HG02763 (cell line): ENCODE results near the gene CLUH.
"Not testable (repeated sequence)": the region's sequence is repeated elsewhere in the genome, so short reads cannot be mapped to it uniquely, and the experiment has no call there.

Experiments
- ATAC-seq: cut with Tn5 transposase; IDR thresholded peaks from one replicate; pipeline ENCODE4 v1.9.1; 2021; ENCODE audit warnings: mild to moderate bottlenecking, moderate library complexity; ENCODE audit not compliant: unreplicated experiment

CLUH gene

DNA sequence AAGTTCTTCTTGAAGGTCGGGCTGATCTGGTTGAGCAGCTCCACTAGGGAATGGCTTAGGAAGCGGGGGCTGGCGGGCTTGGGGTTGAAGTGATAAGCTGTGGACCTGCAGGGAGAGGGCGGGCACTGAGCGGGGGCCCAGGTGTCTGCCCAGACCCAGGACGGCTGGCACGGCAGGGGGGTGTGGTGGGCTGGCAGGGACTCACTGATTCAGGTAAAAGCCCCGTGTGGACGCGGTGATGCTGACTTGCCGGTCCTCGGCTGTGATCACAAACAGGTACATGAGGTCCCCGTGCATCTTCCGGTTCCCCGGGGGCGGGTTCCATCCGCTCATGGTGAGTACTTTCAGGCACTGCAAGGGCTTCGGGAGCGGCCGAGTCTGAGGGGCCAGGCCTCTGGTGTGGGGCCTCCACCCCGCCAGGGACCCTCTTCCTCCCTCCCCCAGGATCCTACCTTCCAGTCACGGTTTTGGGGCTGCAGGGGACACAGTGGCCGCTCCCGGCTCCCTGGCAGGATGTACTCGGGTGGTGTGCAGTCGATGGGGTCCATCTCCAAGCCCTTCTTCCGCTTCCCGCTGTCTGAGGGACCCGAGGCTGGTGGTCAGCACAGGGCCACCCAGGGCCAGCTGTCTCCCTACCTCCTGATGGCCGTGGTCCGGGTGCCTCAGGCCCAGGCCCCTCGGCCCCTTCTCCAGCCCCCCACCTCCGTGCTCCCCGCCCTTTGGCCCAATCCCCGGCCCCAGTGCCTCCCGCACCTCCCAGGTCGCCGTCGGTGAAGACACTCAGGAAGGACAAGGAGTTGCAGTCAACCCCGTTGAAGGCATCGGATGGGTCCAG lies 10.2 kb downstream of the CLUH start:
- ATAC-seq = no peak

DNA sequence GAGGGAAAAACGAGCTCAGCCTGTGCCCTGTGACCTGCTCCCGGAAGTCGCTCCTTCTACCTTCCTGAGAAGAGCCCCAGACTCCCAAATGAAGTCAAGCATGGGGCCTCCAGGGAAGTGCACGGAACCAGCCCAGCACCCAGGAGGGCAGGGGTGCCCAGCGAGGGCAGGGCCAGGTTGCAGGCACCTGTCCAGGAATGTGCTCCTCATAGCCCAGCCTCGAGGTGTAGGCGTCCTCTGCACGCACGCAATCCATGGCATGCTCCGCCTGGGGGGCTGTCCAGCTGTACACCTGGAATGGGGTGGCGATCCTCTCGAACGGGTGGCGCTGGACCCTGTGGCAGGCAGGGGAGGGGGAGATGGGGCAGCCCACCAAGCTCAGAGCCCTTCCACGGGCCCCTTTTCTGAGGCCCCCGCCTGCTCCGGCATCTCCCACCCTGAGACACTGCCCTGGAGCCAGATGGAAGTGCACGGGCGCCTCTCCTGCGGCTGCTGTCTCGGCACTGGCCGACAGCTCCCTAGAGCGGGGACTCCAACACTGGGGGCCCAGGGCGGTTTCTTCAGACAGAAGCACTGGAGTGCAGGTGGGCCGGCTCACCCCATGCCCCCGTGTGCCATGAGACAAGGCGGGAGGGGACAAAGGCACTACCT lies 10.9 kb downstream of the CLUH start:
- no peak for ATAC-seq

DNA sequence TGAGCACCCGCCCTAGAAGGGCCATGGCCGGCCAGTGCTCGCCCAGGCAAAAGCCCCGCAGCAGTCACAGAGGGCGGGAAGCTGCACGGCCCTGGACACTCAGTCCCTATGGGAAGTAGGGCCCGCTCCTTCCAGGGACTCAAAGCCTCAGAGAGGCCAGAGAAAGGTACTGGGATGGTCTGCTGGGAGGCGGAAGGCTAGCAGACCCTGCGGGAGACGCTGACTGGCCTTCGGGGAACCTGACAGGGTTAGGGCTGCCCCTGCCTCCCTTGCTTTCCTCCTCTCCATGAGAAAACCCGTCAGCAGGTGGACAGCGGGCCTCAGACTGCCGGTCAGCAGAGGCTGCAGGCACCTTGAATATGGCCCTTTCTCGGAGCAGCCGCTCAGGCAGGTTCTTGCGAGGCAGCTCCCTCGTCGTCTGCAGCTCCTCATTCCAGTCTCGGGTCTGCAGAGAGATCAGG lies 11.5 kb downstream of the CLUH start:
- no peak for ATAC-seq

DNA sequence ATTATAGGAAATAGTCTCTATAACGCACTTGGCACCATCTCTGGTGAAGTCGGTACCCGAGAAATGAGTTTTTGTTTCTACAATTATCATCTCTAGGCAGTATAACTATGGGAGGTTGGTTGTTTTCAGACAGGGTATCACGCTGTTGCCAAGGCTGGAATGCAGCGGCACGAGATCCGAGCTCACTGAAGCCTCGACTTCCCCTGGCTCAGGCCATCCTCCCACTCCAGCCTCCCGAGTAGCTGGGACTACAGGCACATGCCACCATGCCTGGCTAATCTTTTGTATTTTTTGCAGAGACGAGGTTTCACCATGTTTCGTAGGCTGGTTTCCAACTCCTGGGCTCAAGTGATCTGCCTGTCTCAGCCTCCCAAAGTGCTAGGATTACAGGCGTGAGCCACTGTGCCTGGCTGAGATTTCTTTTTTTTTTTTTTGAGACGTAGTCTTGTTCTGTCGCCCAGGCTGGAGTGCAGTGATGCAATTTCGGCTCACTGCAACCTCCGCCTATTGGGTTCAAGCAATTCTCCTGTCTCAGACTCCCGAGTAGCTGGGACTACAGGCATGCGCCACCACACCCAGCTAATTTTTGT lies 12.3 kb downstream of the CLUH start:
- ATAC-seq = not testable (repeated sequence)

DNA sequence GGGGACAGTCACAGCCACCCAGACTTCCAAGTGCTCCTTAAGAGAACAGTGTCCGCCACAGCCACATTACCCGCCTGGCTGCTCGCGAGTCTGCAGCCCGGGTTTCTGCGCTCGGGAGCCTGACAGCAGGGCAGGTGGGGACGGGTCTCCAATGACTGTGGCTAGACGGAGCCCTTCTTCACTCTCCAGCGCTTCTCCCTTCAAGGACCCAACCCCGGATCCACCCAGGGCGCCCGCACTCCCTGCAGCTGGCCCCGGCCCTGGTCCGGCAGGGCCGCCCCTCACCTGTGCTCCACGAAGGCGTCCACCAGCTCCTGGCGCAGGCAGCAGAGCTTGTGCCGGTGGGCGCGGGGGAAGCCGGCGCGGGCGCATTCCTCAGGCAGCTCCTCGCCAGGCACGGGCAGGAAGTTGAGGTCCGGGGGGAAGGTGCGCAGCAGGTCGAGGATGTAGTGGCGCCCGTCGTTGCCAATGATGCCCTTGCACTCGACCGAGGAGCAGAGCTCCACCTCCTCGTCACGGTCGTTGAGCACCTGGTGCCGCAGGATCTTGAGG lies 13.9 kb downstream of the CLUH start:
- ATAC-seq = no peak

DNA sequence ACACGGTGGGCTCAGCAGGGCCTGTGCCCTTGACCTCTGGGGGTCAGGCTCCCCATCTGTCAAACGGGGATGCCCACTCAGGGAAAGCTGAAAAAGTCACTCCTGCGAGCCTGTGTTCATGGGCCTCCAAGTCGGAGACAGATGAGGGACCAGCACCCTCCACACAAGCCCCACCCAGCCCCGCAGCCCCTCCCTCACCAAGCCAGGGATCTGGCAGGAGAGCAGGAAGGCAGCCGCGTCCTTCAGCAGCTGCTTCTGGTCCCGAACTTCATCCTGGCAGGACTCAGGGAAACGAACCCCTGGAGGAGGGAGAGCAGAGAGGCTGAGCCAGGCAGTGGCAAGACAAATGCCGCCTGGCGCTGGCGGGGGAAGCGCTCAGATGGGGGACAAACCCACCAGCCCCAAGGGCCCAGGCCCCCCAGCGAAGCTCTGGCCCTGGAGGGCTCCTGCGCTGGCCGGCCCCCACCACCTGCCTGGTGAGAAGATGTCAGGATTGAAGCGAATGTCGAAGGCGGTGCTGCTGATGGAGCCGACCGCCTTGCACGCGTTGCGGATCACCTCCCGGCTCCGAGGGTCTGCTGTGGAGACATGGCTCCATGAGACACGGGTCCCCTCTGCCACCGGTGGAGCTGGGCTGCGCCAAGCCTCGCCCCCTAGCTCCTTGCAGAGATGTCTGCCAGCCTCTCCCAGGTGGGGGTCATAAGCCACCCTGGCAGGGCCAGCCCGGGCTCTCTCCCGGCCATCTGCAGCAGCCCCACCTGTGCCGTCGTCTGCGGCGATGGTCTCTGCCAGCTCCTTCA lies 15.4 kb downstream of the CLUH start:
- no peak for ATAC-seq

DNA sequence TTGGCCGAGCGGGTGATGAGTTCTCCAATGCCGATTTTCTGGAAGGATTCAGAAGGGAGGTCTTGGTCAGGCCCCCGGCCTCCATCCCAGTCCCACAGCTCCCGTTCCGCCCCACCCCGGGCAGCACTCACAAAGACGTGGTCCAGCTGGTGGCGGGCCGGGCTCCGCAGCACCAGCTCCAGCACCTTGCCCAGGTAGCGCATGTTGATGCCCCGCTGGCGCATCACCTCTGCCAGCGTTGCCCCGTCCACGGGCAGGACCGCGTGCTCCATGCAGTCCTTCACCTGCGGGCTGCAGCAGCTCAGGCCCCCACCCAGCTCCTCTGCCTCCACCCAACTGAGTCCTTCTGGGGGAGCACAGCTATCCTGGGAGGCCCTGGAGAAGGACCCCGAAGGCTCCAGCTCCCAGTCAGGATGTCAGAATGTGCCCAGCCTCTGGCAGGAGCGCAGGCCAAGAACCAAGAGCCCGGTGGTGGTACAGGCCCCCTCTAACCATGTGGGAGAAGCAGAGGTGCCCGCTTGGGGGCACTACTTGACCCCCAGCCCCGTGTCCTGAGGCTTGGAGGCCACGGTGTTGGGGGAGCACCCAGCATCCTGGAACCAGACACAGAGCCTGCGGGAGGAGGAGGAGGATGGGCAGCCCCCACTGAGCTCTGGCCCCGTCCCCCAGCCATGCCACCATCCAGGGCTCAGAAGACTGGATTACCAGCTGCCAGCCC lies 16.2 kb downstream of the CLUH start:
- ATAC-seq = no peak

DNA sequence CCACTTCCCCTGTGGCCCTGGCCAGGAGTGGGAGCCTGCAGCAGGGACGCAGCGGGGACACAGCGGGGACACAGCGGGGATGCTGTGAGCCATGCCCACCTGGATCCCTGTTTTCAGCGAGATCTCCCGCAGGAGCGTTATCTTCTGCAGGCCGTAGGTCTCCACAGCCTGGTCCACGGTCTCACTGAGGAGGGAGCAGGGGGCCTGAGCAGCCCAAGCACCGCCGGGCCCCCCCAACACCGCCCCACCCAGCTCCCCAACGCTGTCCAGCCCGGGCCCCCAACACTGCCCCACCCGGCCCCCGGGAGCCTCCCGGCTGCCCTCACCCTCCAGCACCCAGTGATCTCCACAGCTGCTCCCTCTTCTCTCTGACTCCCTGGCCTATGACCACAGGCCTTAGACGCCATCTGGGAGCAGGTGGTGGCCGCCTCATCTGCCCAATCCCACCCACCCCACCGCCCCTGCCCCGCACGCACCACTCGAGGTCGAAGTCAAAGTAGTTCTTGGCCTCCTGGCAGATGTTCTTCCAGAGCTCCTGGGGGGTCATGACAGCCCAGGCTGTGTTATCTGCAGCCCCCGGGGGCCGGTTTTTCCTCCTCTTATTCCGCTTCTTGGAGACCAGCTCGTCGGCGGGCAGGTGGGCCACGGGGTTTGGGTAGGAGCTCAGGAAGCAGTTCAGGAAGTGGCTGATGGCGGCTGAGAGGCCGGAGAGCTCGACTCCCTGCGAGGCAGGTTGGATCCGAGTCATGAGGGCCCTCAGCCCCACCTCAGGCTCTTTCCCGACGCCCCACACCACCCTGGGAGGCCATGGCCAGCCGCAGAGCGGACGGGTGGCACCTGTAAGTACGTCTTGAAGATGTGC lies 17.0 kb downstream of the CLUH start:
- ATAC-seq = no peak

DNA sequence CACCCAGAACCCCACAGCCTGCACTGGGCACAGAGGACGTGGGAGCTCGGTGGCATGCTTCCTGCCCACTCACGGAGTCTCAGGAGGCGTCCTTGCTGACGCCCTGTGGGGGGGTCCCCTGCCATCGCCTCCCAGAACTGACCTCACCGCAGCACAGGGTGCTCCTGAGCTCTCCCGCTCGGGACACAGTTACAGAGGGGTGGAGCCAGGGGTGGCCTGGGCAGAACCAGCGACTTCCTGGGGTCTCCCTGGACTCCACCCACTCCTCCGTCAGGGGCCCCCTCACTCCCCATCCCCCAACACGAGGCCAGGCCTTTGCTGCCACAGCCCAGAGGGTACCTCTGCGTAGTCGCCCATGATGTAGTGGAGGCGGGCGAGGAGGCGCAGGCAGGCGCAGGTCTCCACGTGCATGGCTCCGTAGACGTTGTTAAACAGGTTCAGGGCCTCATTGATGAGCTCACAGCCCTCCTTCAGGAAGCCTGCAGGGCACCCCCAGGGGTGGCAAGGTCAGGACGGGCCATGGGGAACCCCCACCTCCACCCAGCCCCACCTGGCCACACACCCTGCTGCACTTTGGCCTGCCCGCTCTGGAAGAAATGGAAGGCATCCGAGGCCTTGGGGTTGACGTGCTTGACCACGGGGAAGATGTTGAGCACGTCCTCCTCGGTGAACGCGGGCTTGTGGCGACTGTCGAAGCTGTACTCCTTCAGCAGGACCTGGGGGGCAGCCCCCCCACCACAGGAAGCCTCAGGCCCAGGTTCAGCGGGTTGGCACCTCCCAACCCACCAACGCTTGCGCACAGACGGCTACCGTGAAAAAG lies 17.8 kb downstream of the CLUH start:
- ATAC-seq = no peak

DNA sequence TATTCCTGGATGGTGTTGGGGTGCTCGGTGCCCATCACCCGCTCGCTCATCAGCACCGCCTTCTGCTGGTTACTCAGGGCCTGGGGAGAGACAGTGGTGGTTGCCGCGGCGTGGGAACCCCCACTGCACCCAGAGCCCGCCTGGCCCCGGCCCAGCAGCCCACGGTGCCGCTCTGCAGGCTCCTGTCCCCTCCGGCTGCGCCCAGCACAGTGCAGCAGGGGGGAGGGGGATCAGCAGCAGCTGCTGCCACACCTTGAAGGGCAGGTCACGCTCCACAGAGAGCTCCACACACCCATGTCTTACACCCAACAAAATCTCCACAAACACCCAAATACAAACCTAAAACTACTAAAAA lies 18.8 kb downstream of the CLUH start:
- ATAC-seq = no peak

DNA sequence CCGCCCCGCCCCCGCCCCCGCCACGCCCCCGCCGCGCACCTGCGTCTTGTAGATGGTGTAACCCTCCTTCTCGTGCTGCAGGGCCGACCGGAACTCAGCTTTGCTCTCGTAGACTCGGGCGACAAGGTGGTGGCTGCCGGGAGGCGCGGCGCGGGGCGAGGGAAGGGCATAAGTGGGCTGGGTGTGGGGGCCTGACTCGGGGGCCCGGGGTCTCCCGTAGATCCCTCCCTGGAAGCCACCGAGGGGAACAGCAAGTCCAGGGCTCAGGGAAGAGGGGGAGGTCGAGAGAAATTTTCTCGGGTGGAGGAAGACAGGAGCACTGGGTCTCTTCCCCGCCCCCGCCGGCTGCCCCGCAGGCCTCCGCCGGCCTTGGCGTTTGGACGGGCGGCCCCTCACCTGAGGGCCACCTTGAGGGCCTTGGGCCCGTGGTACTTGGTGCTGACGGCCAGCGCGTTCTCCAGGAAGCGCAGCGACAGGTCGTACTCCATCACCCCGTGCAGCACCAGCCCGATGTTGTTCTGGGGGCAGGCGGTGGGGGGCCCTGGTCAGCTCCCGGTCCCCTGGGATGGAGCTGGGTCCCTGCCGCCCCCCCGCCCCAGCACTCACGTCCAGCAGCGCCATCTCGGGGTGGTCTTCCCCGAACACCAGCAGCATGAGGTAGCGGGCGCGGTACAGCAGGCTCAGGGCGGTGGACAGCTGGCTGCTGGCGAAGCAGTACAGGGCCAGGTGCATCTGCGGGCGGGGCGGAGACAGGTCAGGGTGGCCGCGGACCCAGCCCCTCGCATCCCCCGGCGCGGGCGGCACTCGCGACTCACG lies 19.4 kb downstream of the CLUH start:
- ATAC-seq = no peak

DNA sequence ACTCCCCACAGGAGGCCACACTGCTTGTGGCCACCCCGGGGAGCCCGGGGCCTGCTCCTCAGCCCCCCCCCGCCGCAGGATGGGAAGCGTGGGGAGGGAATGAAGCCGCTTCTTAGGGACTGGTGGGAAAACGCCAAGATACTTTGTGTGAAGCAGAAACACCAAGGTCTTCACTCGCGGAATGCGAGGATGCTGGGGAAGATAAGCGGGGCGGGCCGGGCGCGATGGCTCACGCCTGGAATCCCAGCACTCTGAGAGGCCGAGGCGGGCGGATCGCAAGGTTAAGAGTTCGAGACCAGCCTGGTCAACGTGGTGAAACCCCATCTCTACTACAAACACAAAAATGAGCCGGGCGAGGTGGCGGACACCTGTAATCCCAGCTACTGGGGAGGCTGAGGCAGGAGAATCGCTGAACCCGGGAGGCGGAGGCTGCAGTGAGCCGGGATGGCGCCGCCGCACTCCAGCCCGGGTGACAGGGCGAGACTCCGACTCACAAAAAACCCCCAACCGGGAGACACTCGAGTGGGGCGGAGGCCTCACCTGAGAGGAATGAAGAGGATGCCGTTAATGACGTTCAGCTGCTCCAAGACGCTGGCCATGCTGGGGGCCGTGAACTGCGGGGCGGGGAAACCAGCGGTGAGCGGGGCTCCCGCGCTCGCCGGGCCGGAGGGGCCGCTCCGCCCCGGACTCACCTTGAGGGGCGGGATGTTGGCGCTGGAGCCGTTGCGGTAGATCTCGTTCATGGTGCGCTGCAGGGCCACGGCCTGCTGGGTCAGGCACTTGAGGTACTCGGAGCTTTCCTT lies 20.3 kb downstream of the CLUH start:
- ATAC-seq = no peak

DNA sequence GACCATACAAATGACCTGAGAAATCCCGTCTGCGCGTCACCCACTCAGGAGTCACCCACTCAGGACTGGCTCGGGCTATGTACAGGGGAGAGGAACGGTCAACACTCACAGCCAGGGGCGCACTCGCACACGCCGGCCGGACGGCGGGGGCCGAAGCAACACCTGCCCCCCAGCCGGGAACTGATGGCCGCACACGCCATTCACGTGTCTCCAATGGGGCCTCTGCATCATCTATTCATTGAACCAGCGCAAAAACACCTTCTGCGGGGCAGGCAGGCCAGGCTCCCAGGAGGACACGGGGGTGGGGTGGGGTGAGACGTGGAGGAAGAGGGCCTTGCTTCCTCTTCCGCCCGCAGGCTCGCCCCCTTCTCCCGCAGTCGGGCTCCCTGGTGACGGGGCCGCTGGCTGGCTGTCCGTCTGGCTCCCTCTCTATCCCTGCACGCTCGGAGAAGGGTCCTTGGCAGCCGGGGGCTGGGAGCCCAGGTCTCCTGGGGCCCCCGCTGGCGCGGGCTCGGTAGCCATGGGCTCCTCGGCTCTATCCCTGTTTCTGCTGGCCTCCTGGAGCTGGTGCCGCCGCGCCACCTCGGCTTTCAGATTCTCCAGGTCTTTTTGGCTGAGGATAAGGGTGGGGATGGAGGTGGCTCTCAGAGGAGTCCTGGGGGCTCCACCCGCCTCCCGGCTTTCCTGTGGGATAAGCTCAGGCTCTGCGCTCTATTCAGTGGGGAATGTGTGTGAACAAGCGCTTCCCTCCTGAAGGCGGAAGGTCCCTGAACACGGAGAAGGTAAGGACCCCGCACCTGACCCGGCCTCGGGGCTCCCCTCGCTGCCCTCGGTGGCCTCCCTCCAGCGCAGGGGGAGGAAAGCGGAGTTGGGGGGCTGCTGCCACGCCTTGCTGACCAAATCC lies 21.1 kb downstream of the CLUH start:
- ATAC-seq = no peak

DNA sequence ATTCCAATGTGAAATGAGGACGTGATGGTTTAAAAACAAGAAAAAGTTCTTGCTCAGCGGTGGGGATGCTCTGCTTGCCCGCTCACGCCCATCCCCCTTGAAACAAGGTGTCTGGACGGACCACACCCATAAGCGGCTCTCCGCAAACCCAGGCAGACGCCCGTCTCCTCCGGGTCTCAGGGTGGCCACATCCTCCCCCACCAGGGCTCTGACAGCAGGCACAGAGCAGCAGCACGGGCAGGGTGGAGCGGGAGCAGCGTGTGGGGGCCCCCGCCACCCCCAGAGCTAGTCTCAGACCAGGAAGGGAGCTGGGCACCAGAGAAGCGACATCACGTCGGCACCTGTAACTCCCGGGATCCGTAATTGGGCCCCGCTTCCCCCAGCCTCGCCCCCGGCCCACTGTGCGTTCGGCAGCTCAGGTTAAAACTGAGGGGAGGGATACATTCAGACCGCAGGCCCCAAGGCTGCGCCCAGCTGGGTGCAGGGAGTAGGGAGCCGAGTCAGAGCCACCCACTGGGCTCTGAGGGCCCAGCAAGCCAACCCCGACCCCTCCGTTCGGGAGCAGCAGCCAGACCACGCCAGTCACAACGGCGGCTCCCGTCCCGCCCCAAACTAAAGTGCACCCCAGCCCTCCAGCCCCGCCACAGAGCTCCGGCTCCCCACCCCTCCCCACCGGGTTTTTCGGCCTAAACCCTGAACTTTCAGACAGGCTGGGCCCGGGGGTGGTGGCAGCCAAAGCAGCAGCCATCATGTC lies 22.0 kb downstream of the CLUH start:
- ATAC-seq = no peak
